OCI-LY7 (cell line): Measurements from ENCODE around the gene ELK4. TPM values are rescaled to one million over a fixed set of nuclear protein-coding genes. Genes with fewer than 3 reads are reported as not detected.

Source experiments
- BruUV-seq: library from RNA; stranded (reverse); fragments of 400-500 nt; replicated peaks from 2 replicates; lab custom pipeline; 2021; lab: Mats Ljungman, UMichigan
- CTCF ChIA-PET: fragments of 300-600 bp; sonication (Branson Sonifier 250); formaldehyde crosslinking; loops from one replicate; lab custom pipeline; 2022; ENCODE audit warnings: antibody characterized with exemption; ENCODE audit not compliant: unreplicated experiment; lab: Charles Lee
- POLR2A ChIA-PET: fragments of 300-600 bp; sonication (Branson Sonifier 250); formaldehyde crosslinking; loops from one replicate; lab custom pipeline; 2022; ENCODE audit warnings: antibody characterized with exemption; lab: Charles Lee
- DNase-seq: peaks from one replicate; pipeline ENCODE4 v3.0.0-alpha.2; 2015; ENCODE audit warnings: low spot score
- H2AFZ ChIP-seq: fragments of 200-600 bp; sonication (generic), shearing (Covaris generic); 2 replicates; pipeline ENCODE4 v1.6.1; 2014; ENCODE audit warnings: mild to moderate bottlenecking, antibody characterized with exemption, low read length, moderate library complexity
- H3K27ac ChIP-seq: fragments of 200-600 bp; sonication (generic); 2 replicates; pipeline ENCODE4 v1.5.1; 2014; ENCODE audit warnings: mixed run types, low read depth, mild to moderate bottlenecking, moderate library complexity, low read length, inconsistent platforms; ENCODE audit not compliant: poor library complexity, severe bottlenecking
- H3K36me3 ChIP-seq: fragments of 200-600 bp; sonication (generic); 2 replicates; pipeline ENCODE4 v1.6.1; 2014; ENCODE audit warnings: mild to moderate bottlenecking, antibody characterized with exemption, low read length, moderate library complexity, mixed read lengths; ENCODE audit not compliant: insufficient read depth
- H3K4me1 ChIP-seq: fragments of 200-600 bp; sonication (generic); 2 replicates; pipeline ENCODE4 v1.5.1; 2014; ENCODE audit warnings: mild to moderate bottlenecking, low read length; ENCODE audit not compliant: insufficient read depth, poor library complexity, severe bottlenecking
- H3K4me2 ChIP-seq: fragments of 200-600 bp; sonication (generic); 2 replicates; pipeline ENCODE4 v1.6.1; 2014; ENCODE audit warnings: mild to moderate bottlenecking, low read length
- H3K4me3 ChIP-seq: fragments of 200-600 bp; sonication (generic); 2 replicates; pipeline ENCODE4 v1.5.1; 2014; ENCODE audit warnings: mild to moderate bottlenecking, low read depth, low read length; ENCODE audit not compliant: poor library complexity, severe bottlenecking
- H3K79me2 ChIP-seq: fragments of 200-600 bp; sonication (generic); 2 replicates; pipeline ENCODE4 v1.6.1; 2016; ENCODE audit warnings: low read depth, mild to moderate bottlenecking, low read length, moderate library complexity, mixed read lengths; ENCODE audit not compliant: insufficient read depth
- H3K9me2 ChIP-seq: fragments of 200-600 bp; sonication (generic); 2 replicates; pipeline ENCODE4 v1.6.1; 2016; ENCODE audit warnings: mild to moderate bottlenecking, low read length, mixed read lengths; ENCODE audit not compliant: insufficient read depth
- H3K9me3 ChIP-seq: fragments of 200-600 bp; sonication (generic); 2 replicates; pipeline ENCODE4 v1.6.1; 2014; ENCODE audit warnings: mild to moderate bottlenecking, mixed run types, low read length, mixed read lengths
- H4K20me1 ChIP-seq: fragments of 200-600 bp; sonication (generic); 2 replicates; pipeline ENCODE4 v1.6.1; 2014; ENCODE audit warnings: mild to moderate bottlenecking, antibody characterized with exemption, low read length, moderate library complexity, mixed read lengths; ENCODE audit not compliant: insufficient read depth
- CTCF ChIP-seq: fragments of 200-600 bp; sonication (generic); conservative IDR thresholded peaks from 2 replicates; pipeline ENCODE4 v1.5.1; 2014; ENCODE audit warnings: mild to moderate bottlenecking, antibody characterized with exemption, low read length, moderate library complexity, mixed read lengths
- EZH2phosphoT487 ChIP-seq: fragments of 200-600 bp; sonication (generic); IDR thresholded peaks from 2 replicates; pipeline ENCODE4 v1.6.1; 2018; ENCODE audit warnings: low read depth, borderline replicate concordance, mild to moderate bottlenecking, mixed run types, antibody characterized with exemption, low read length, moderate library complexity, mixed read lengths
- intact Hi-C: fragments of 100-400 bp; cut with micrococcal nuclease; formaldehyde crosslinking; loops from one replicate; pipeline ENCODE4 v1.10.0; 2022; ENCODE audit not compliant: unreplicated experiment
- total RNA-seq, 2 experiments: library from RNA; depleted of rRNA in 1 of 2; stranded (reverse); fragments of >200 nt in 1 of 2; shearing (Covaris generic) in 1 of 2; gene quantifications; 2 replicates each; pipeline ENCODE4 v1.2.3, GENCODE V29; 2014 to 2022

Gene ELK4
- total RNA-seq, 2 experiments from 2014 or later = 26.4 to 88.3 TPM

- peaks cover 47% of the 10 kb centered on the region for H3K4me1 ChIP-seq
- H3K36me3 ChIP-seq = no peaks in the 10 kb centered on the region
- ChIA-PET POLR2A (interaction anchor here (4.0 to 5.5 kb wide), 2 partner anchors 48 to 71 kb away, joined by 30 to 38 read pairs; no protein-coding TSS in a partner anchor), CTCF (interaction anchor here (1.5 to 4.3 kb wide), 2 partner anchors 48 to 316 kb away, joined by 5 to 68 read pairs; no protein-coding TSS in a partner anchor)
- no peak overlapping the region for H3K4me2 ChIP-seq
- H3K9me3 ChIP-seq = no peaks in the 10 kb centered on the region
- H4K20me1 ChIP-seq = no peaks in the 10 kb centered on the region
- no peak overlapping the region for H3K27ac ChIP-seq
- BruUV-seq = no TSS peak
- intact Hi-C loops = no loop called here
- H3K79me2 ChIP-seq = no peaks in the 10 kb centered on the region
- no peak overlapping the region for H2AFZ ChIP-seq
- no peak for TF ChIP-seq CTCF
- no peak for TF ChIP-seq EZH2phosphoT487
- H3K4me3 ChIP-seq = no peak overlapping the region
- H3K9me2 ChIP-seq = no peaks in the 10 kb centered on the region
- no peak for DNase-seq
Observed at GRCh38 chr1:205661429-205662134, 29.8 kb upstream of the ELK4 start.

DNA sequence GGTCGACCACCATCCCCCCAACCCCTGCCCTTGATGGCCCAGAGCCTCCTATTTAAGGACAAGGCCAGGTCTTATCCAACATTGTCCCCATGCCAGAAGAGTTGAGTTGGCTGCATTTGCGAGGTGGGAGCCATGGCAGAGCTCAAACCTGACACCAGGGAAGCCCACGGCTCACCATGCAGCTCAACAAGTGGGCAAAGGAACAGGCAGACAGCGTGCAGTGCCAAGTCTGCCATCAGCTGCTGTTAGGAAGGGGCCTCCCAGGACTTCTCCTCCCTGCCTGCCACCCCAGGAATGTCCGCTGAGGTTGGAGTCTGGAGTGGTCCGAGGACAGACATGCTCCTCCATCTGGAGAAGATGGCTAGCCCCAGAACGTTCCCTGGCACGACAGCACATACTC is 28.6 kb upstream of the ELK4 start:
- H2AFZ ChIP-seq = no peak overlapping the region
- CTCF ChIA-PET = interaction anchor here (1.1 to 4.3 kb wide), 3 partner anchors 50 to 317 kb away, joined by 3 to 68 read pairs (median 5); no protein-coding TSS in a partner anchor
- no peaks in the 10 kb centered on the region for H3K9me2 ChIP-seq
- H3K4me2 ChIP-seq = no peak overlapping the region
- intact Hi-C loops = no loop called here
- H3K79me2 ChIP-seq = no peaks in the 10 kb centered on the region
- no peaks in the 10 kb centered on the region for H3K9me3 ChIP-seq
- H3K36me3 ChIP-seq = no peaks in the 10 kb centered on the region
- no peaks in the 10 kb centered on the region for H4K20me1 ChIP-seq
- H3K4me1 ChIP-seq = peaks cover 35% of the 10 kb centered on the region
- no peak overlapping the region for H3K4me3 ChIP-seq
- no peak for TF ChIP-seq EZH2phosphoT487
- TF ChIP-seq CTCF = no peak
- POLR2A ChIA-PET = interaction anchor here (0.9 to 5.5 kb wide), 4 partner anchors 10 to 70 kb away, joined by 3 to 38 read pairs (median 18); no protein-coding TSS in a partner anchor
- H3K27ac ChIP-seq = no peak overlapping the region
- no TSS peak for BruUV-seq
- DNase-seq = no peak
